ENCODE measurements around the gene GMEB2.
"Not testable (repeated sequence)": the region's sequence is repeated elsewhere in the genome, so short reads cannot be mapped to it uniquely, and the experiment has no call there.

Gene GMEB2

GRCh38 chr20:63617876-63618265 lies 9.0 kb downstream of the GMEB2 start:
- no peak for DNase-seq
- Histone ChIP-seq H3K4me1 (ENCODE audit: control insufficient read depth, insufficient read depth, low read depth, low read length) (peaks cover 14% of the 10 kb centered on the region), H3K27me3 (ENCODE audit: control insufficient read depth in 1 of 2, insufficient read depth in 1 of 2, low read length in 2 of 2) (no peaks in the 10 kb centered on the region), H2BK15ac (ENCODE audit: low read depth, poor library complexity, severe bottlenecking) (no peak overlapping the region), H2BK5ac (ENCODE audit: low read depth, low read length, poor library complexity, severe bottlenecking) (no peak overlapping the region), H3K9me3 (ENCODE audit: control insufficient read depth, low read length) (no peaks in the 10 kb centered on the region), H3K23ac (ENCODE audit: low read length in 2 of 2) (no peak overlapping the region), H2BK12ac (ENCODE audit: low read length in 2 of 2) (no peak overlapping the region), H3K36me3 (ENCODE audit: control insufficient read depth in 1 of 2, insufficient read depth in 2 of 2, low read depth in 1 of 2, low read length in 2 of 2) (peaks cover 42 to 53% of the 10 kb centered on the region in 2 experiments), H3K14ac (ENCODE audit: low read length in 2 of 2) (no peak overlapping the region), H3K27ac (ENCODE audit: low read length, poor library complexity, severe bottlenecking) (no peak overlapping the region), H4K8ac (ENCODE audit: low read length) (no peak overlapping the region), H2AFZ (ENCODE audit: low read depth, low read length) (no peak overlapping the region), H3K4me3 (ENCODE audit: insufficient read depth in 1 of 2, low read depth in 1 of 2, low read length in 2 of 2) (no peak overlapping the region), H2BK120ac (ENCODE audit: low read depth, low read length) (no peak overlapping the region), H4K91ac (ENCODE audit: low read length) (no peak overlapping the region), H3K4ac (ENCODE audit: low read depth in 1 of 2, low read length in 2 of 2) (no peak overlapping the region), H3K9ac (ENCODE audit: low read length) (no peak overlapping the region), H3K79me1 (replicated peaks; ENCODE audit: low read length, poor library complexity, severe bottlenecking) (peaks cover 51% of the 10 kb centered on the region), H2AK5ac (ENCODE audit: low read length, severe bottlenecking) (no peak overlapping the region), H3K4me2 (ENCODE audit: low read length, poor library complexity, severe bottlenecking) (no peak overlapping the region), H3K18ac (ENCODE audit: low read depth in 1 of 2, low read length in 2 of 2) (no peak overlapping the region)
- WGBS: over 99% methylated on average over 8 of the region's 8 CpGs

DNA sequence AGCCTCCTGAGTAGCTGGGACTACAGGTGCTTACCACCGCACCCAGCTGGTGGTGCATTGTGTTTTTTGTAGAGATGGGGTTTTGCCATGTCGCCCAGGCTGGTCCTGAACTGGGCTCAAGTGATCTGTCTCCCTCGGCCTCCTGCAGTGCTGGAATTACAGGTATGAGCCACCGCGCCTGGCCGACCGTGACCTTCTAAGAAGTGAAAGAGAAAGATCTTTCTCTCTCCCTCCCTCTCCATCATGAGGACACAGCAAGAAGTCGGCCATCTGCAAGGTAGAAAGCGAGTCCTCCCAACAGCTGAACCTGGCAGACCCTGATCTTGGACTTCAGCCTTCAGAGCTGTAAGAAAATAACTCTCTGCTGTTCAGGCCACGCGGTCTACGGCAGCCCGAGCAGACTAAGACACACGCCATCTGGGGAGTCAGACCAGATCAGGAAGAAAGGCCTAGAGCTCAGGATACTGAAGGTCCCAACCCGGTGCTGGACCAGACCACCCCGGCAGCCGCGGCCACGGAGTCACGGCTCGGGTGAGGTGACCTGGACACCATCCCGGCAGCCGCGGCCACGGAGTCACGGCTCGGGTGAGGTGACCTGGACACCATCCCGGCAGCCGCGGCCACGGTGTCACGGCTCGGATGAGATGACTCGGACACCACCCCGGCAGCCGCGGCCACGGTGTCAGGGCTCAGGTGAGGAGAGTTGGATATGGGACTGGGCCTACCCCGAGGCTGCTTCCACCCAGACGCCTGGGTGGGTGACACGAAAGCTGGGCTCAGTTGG lies 9.6 kb downstream of the GMEB2 start:
- Histone ChIP-seq H3K4ac (ENCODE audit: low read depth in 1 of 2, low read length in 2 of 2) (no peak overlapping the region), H3K4me3 (ENCODE audit: insufficient read depth in 1 of 2, low read depth in 1 of 2, low read length in 2 of 2) (no peak overlapping the region), H3K18ac (ENCODE audit: low read depth in 1 of 2, low read length in 2 of 2) (no peak overlapping the region), H3K27me3 (ENCODE audit: control insufficient read depth in 1 of 2, insufficient read depth in 1 of 2, low read length in 2 of 2) (no peaks in the 10 kb centered on the region), H3K9ac (ENCODE audit: low read length) (no peak overlapping the region), H4K91ac (ENCODE audit: low read length) (no peak overlapping the region), H3K36me3 (ENCODE audit: control insufficient read depth in 1 of 2, insufficient read depth in 2 of 2, low read depth in 1 of 2, low read length in 2 of 2) (peaks cover 42 to 55% of the 10 kb centered on the region in 2 experiments), H3K9me3 (ENCODE audit: control insufficient read depth, low read length) (no peaks in the 10 kb centered on the region), H3K79me1 (replicated peaks; ENCODE audit: low read length, poor library complexity, severe bottlenecking) (peaks cover 50% of the 10 kb centered on the region), H2AFZ (ENCODE audit: low read depth, low read length) (no peak overlapping the region), H2BK120ac (ENCODE audit: low read depth, low read length) (no peak overlapping the region), H3K4me1 (ENCODE audit: control insufficient read depth, insufficient read depth, low read depth, low read length) (peaks cover 18% of the 10 kb centered on the region), H3K27ac (ENCODE audit: low read length, poor library complexity, severe bottlenecking) (no peak overlapping the region), H2AK5ac (ENCODE audit: low read length, severe bottlenecking) (no peak overlapping the region), H2BK12ac (ENCODE audit: low read length in 2 of 2) (no peak overlapping the region), H3K14ac (ENCODE audit: low read length in 2 of 2) (no peak overlapping the region), H2BK5ac (ENCODE audit: low read depth, low read length, poor library complexity, severe bottlenecking) (no peak overlapping the region), H2BK15ac (ENCODE audit: low read depth, poor library complexity, severe bottlenecking) (no peak overlapping the region), H4K8ac (ENCODE audit: low read length) (no peak overlapping the region), H3K4me2 (ENCODE audit: low read length, poor library complexity, severe bottlenecking) (no peak overlapping the region), H3K23ac (ENCODE audit: low read length in 2 of 2) (no peak overlapping the region)
- DNase-seq: no peak
- 96% methylated on average over 41 of the region's 41 CpGs for WGBS

DNA sequence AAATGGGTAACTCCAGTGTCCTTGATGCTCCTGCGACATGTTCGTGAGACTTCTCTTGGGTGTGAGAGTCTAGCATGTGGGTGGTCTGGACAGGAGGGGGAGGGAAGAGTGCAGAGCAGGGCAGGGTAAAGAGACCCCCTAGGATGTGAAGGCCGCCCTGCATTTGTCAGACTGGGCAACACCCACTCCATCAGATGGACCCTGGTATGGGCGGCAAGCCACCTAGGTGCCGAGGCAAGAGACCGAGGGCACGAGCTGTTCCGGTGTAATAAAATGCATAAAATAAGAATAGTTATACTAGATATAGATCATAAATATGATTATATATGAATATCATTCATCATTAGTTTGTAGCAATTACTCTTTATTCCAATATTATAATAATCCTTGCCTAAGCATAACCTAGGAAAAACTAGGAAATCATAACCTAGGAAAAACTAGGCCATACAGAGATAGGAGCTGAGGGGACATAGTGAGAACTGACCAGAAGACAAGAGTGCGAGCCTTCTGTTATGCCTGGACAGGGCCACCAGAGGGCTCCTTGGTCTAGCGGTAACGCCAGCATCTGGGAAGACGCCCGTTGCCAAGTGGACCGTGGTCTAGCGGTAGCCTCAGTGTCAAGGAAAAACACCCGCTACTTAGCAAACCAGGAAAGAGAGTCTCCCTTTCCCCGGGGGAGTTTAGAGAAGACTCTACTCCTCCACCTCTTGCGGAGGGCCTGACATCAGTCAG lies 12.9 kb downstream of the GMEB2 start:
- H3K4me1 ChIP-seq (ENCODE audit: control insufficient read depth, insufficient read depth, low read depth, low read length): peaks cover 19% of the 10 kb centered on the region
- H3K36me3 ChIP-seq (ENCODE audit: control insufficient read depth in 1 of 2, insufficient read depth in 2 of 2, low read depth in 1 of 2, low read length in 2 of 2): peaks cover 40 to 62% of the 10 kb centered on the region in 2 experiments
- H3K9me3 ChIP-seq (ENCODE audit: control insufficient read depth, low read length); H3K4me3 ChIP-seq (ENCODE audit: insufficient read depth in 1 of 2, low read depth in 1 of 2, low read length in 2 of 2); H3K9ac ChIP-seq (ENCODE audit: low read length); H3K18ac ChIP-seq (ENCODE audit: low read depth in 1 of 2, low read length in 2 of 2); H2BK120ac ChIP-seq (ENCODE audit: low read depth, low read length); H3K4ac ChIP-seq (ENCODE audit: low read depth in 1 of 2, low read length in 2 of 2); DNase-seq; H3K4me2 ChIP-seq (ENCODE audit: low read length, poor library complexity, severe bottlenecking); H2BK15ac ChIP-seq (ENCODE audit: low read depth, poor library complexity, severe bottlenecking); H2BK12ac ChIP-seq (ENCODE audit: low read length in 2 of 2); H4K8ac ChIP-seq (ENCODE audit: low read length); H3K14ac ChIP-seq (ENCODE audit: low read length in 2 of 2); H2AFZ ChIP-seq (ENCODE audit: low read depth, low read length); H3K27ac ChIP-seq (ENCODE audit: low read length, poor library complexity, severe bottlenecking); H3K27me3 ChIP-seq (ENCODE audit: control insufficient read depth in 1 of 2, insufficient read depth in 1 of 2, low read length in 2 of 2); H3K23ac ChIP-seq (ENCODE audit: low read length in 2 of 2); H2BK5ac ChIP-seq (ENCODE audit: low read depth, low read length, poor library complexity, severe bottlenecking); H4K91ac ChIP-seq (ENCODE audit: low read length); H2AK5ac ChIP-seq (ENCODE audit: low read length, severe bottlenecking): not testable (repeated sequence)
- 99% methylated on average over 8 of the region's 18 CpGs for WGBS
- peaks cover 51% of the 10 kb centered on the region for H3K79me1 ChIP-seq (replicated peaks; ENCODE audit: low read length, poor library complexity, severe bottlenecking)

DNA sequence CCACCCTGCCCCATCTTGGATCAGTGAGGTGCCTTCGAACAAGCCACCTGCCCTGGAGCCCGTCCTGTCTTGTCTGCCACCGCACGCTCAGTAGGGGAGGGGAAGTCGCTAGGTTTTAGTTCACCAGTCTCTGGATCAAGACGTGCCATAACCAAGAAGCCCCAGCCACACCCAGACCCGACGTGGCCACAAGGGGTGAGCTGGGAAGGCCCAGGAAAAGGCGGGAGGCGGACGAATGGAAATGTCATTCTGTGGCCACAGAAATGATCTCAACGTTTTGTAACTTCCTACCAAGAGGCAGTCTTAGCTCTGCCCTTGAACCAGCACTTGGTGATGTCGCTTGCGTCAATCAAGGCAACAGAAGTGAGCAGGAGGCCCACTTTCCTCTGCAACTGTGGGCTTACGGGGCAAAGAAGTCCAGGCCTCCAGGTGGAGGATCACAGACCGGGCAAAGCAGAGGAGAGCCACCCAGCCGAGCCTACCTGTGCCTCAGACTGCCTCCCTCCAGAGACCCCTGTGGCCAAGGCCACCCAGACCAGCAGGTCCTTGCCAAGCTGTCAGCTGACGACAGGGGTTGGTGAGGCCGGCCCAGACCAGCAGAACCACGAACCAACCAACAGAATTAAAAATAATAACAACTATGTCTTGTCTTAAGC lies 14.5 kb downstream of the GMEB2 start:
- no peak overlapping the region for H2BK15ac ChIP-seq (ENCODE audit: low read depth, poor library complexity, severe bottlenecking)
- H3K4ac ChIP-seq (ENCODE audit: low read depth in 1 of 2, low read length in 2 of 2): peak overlapping the region in 1 of 2 experiments; percentile 17
- H3K4me3 ChIP-seq (ENCODE audit: insufficient read depth in 1 of 2, low read depth in 1 of 2, low read length in 2 of 2): no peak overlapping the region
- no peak overlapping the region for H3K14ac ChIP-seq (ENCODE audit: low read length in 2 of 2)
- no peak overlapping the region for H3K27ac ChIP-seq (ENCODE audit: low read length, poor library complexity, severe bottlenecking)
- no peak overlapping the region for H2BK12ac ChIP-seq (ENCODE audit: low read length in 2 of 2)
- no peak overlapping the region for H3K18ac ChIP-seq (ENCODE audit: low read depth in 1 of 2, low read length in 2 of 2)
- peaks cover 26 to 46% of the 10 kb centered on the region in 2 experiments for H3K36me3 ChIP-seq (ENCODE audit: control insufficient read depth in 1 of 2, insufficient read depth in 2 of 2, low read depth in 1 of 2, low read length in 2 of 2)
- no peak overlapping the region for H3K4me2 ChIP-seq (ENCODE audit: low read length, poor library complexity, severe bottlenecking)
- H3K79me1 ChIP-seq (replicated peaks; ENCODE audit: low read length, poor library complexity, severe bottlenecking): peaks cover 37% of the 10 kb centered on the region
- H4K91ac ChIP-seq (ENCODE audit: low read length): peak overlapping the region; percentile 27
- H4K8ac ChIP-seq (ENCODE audit: low read length): peak overlapping the region; percentile 41
- H3K9ac ChIP-seq (ENCODE audit: low read length): no peak overlapping the region
- H3K23ac ChIP-seq (ENCODE audit: low read length in 2 of 2): no peak overlapping the region
- no peak overlapping the region for H2AFZ ChIP-seq (ENCODE audit: low read depth, low read length)
- H3K4me1 ChIP-seq (ENCODE audit: control insufficient read depth, insufficient read depth, low read depth, low read length): peaks cover 18% of the 10 kb centered on the region
- no peaks in the 10 kb centered on the region for H3K9me3 ChIP-seq (ENCODE audit: control insufficient read depth, low read length)
- no peak overlapping the region for H2BK5ac ChIP-seq (ENCODE audit: low read depth, low read length, poor library complexity, severe bottlenecking)
- H2AK5ac ChIP-seq (ENCODE audit: low read length, severe bottlenecking): no peak overlapping the region
- DNase-seq: peak; percentile 13
- H3K27me3 ChIP-seq (ENCODE audit: control insufficient read depth in 1 of 2, insufficient read depth in 1 of 2, low read length in 2 of 2): no peaks in the 10 kb centered on the region
- 89% methylated on average over 19 of the region's 20 CpGs for WGBS
- H2BK120ac ChIP-seq (ENCODE audit: low read depth, low read length): no peak overlapping the region
